RWPE1 (cell line): ENCODE data around the gene TBX18.

ENCODE experiments used
- CTCF ChIA-PET: fragments of 350-600 bp; sonication (Branson Sonifier 250); formaldehyde crosslinking; extraction: SDS; loops from one replicate; lab custom pipeline; 2021; lab: Yijun Ruan, JAX
- POLR2A ChIA-PET: fragments of 400-600 bp; formaldehyde crosslinking; extraction: SDS; loops from one replicate; lab custom pipeline; 2020; ENCODE audit warnings: antibody characterized with exemption; ENCODE audit not compliant: low non-redundant PET; lab: Yijun Ruan, JAX
- DNase-seq: peaks from one replicate; pipeline ENCODE4 v3.0.0; 2012; ENCODE audit warnings: low spot score
- H3K27ac ChIP-seq: fragments of 450-650 bp; 2 replicates; pipeline ENCODE4 v1.5.1; 2017
- CTCF ChIP-seq: fragments of 450-650 bp; conservative IDR thresholded peaks from 2 replicates; pipeline ENCODE4 v1.5.1; 2017; ENCODE audit warnings: low read depth, mild to moderate bottlenecking

Gene TBX18

GRCh38 chr6:84785671-84786070, 21.3 kb upstream of the TBX18 start:
- no peak for DNase-seq
- ChIA-PET POLR2A (no interaction called here), CTCF (no interaction called here)
- no peak for TF ChIP-seq CTCF
- H3K27ac ChIP-seq, result no peak overlapping the region

- POLR2A ChIA-PET, result no interaction called here
- CTCF ChIA-PET, result no interaction called here
- no peak for TF ChIP-seq CTCF
- H3K27ac ChIP-seq, result no peak overlapping the region
- no peak for DNase-seq
Observed at GRCh38 chr6:84779917-84780316, 15.5 kb upstream of the TBX18 start.

- DNase-seq, result no peak
- ChIA-PET POLR2A (no interaction called here), CTCF (interaction anchor here (0.6 to 0.7 kb wide), 2 partner anchors 334 to 544 kb away, joined by 3 read pairs; no protein-coding TSS in a partner anchor)
- no peak overlapping the region for H3K27ac ChIP-seq
- TF ChIP-seq CTCF, result no peak
Observed at GRCh38 chr6:84779380-84779779, 15.0 kb upstream of the TBX18 start.

- no peak overlapping the region for H3K27ac ChIP-seq
- POLR2A ChIA-PET, result no interaction called here
- CTCF ChIA-PET, result no interaction called here
- DNase-seq, result no peak
- TF ChIP-seq CTCF, result no peak
Observed at GRCh38 chr6:84777888-84778287, 13.5 kb upstream of the TBX18 start.

GRCh38 chr6:84776392-84776791, 12.0 kb upstream of the TBX18 start:
- no peak for TF ChIP-seq CTCF
- DNase-seq, result no peak
- ChIA-PET CTCF (interaction anchor here (0.7 kb wide), 1 partner anchor 354 kb away, joined by 3 read pairs; no protein-coding TSS in a partner anchor), POLR2A (no interaction called here)
- no peak overlapping the region for H3K27ac ChIP-seq

- POLR2A ChIA-PET, result no interaction called here
- no peak for TF ChIP-seq CTCF
- no peak overlapping the region for H3K27ac ChIP-seq
- DNase-seq, result no peak
- CTCF ChIA-PET, result no interaction called here
Observed at GRCh38 chr6:84775751-84776150, 11.4 kb upstream of the TBX18 start.
